Mesenchymal stem cell (in vitro differentiated cells and primary cell): ENCODE results near the gene P2RY2.

ENCODE experiments used
- DNase-seq: peaks from one replicate; pipeline ENCODE4 v3.0.0-alpha.2; 2013
- H2AFZ ChIP-seq: one replicate; pipeline ENCODE4 v1.6.1; 2013; ENCODE audit warnings: low read depth, mild to moderate bottlenecking, control low read depth, inconsistent platforms, low read length, moderate library complexity
- H2AK5ac ChIP-seq: 2 replicates; pipeline ENCODE4 v1.6.1; 2013; ENCODE audit warnings: low read length, moderate library complexity, mild to moderate bottlenecking, inconsistent platforms; ENCODE audit not compliant: severe bottlenecking
- H2BK120ac ChIP-seq: one replicate; pipeline ENCODE4 v1.6.1; 2013; ENCODE audit warnings: low read depth, mild to moderate bottlenecking, inconsistent platforms, low read length, moderate library complexity
- H2BK12ac ChIP-seq, 2 experiments: one replicate each; pipeline ENCODE4 v1.6.1; 2013; ENCODE audit warnings: inconsistent platforms in 2 of 2, low read length in 2 of 2, mild to moderate bottlenecking in 2 of 2, moderate library complexity in 2 of 2, control low read depth in 1 of 2
- H2BK15ac ChIP-seq: one replicate; pipeline ENCODE4 v1.6.1; 2013; ENCODE audit warnings: mild to moderate bottlenecking, low read depth, inconsistent platforms; ENCODE audit not compliant: poor library complexity, severe bottlenecking
- H2BK5ac ChIP-seq: 2 replicates; pipeline ENCODE4 v1.6.1; 2013; ENCODE audit warnings: low read depth, mild to moderate bottlenecking, low read length, control low read depth, inconsistent platforms; ENCODE audit not compliant: poor library complexity, severe bottlenecking
- H3K14ac ChIP-seq, 2 experiments: one replicate each; pipeline ENCODE4 v1.6.1; 2013; ENCODE audit warnings: inconsistent platforms in 2 of 2, low read length in 2 of 2, control low read depth in 1 of 2, mild to moderate bottlenecking in 1 of 2, moderate library complexity in 1 of 2
- H3K18ac ChIP-seq, 2 experiments: one replicate each; pipeline ENCODE4 v1.6.1; 2013; ENCODE audit warnings: inconsistent platforms in 2 of 2, low read length in 2 of 2, control low read depth in 1 of 2, low read depth in 1 of 2, mild to moderate bottlenecking in 1 of 2
- H3K23ac ChIP-seq, 2 experiments: one replicate each; pipeline ENCODE4 v1.6.1; 2013; ENCODE audit warnings: inconsistent platforms in 2 of 2, low read length in 2 of 2, mild to moderate bottlenecking in 2 of 2, moderate library complexity in 2 of 2, control low read depth in 1 of 2
- H3K27ac ChIP-seq: 2 replicates; pipeline ENCODE4 v1.5.1; 2013; ENCODE audit warnings: mild to moderate bottlenecking, moderate library complexity, low read length, control low read depth, inconsistent platforms; ENCODE audit not compliant: poor library complexity, severe bottlenecking
- H3K27me3 ChIP-seq, 2 experiments: 2 replicates each; pipeline versions ENCODE4 v1.6.1 to v1.7.0; 2013; ENCODE audit warnings: low read length in 2 of 2, mild to moderate bottlenecking in 2 of 2, moderate library complexity in 2 of 2, control low read depth in 1 of 2, inconsistent platforms in 1 of 2; ENCODE audit not compliant: control insufficient read depth in 1 of 2, insufficient read depth in 1 of 2
- H3K36me3 ChIP-seq, 2 experiments: 2 replicates each; pipeline versions ENCODE4 v1.6.1 to v1.7.0; 2013; ENCODE audit warnings: low read length in 2 of 2, control low read depth in 1 of 2, inconsistent platforms in 1 of 2, low read depth in 1 of 2, mild to moderate bottlenecking in 1 of 2; ENCODE audit not compliant: insufficient read depth in 2 of 2, control insufficient read depth in 1 of 2
- H3K4ac ChIP-seq, 2 experiments: one replicate each; pipeline ENCODE4 v1.6.1; 2013; ENCODE audit warnings: inconsistent platforms in 2 of 2, low read length in 2 of 2, mild to moderate bottlenecking in 2 of 2, moderate library complexity in 2 of 2, control low read depth in 1 of 2, low read depth in 1 of 2
- H3K4me1 ChIP-seq: 2 replicates; pipeline ENCODE4 v1.6.1; 2013; ENCODE audit warnings: low read depth, low read length, control low read depth; ENCODE audit not compliant: control insufficient read depth, insufficient read depth
- H3K4me2 ChIP-seq: 2 replicates; pipeline ENCODE4 v1.6.1; 2013; ENCODE audit warnings: low read length, mild to moderate bottlenecking, inconsistent platforms; ENCODE audit not compliant: poor library complexity, severe bottlenecking
- H3K4me3 ChIP-seq, 2 experiments: 2 replicates each; pipeline versions ENCODE4 v1.5.1 to v1.7.0; 2013; ENCODE audit warnings: low read length in 2 of 2, mild to moderate bottlenecking in 2 of 2, control low read depth in 1 of 2, low read depth in 1 of 2; ENCODE audit not compliant: insufficient read depth in 1 of 2
- H3K79me1 ChIP-seq: replicated peaks from 2 replicates; pipeline ENCODE4 v1.6.1; 2013; ENCODE audit warnings: mild to moderate bottlenecking, control low read depth, low read length, inconsistent platforms; ENCODE audit not compliant: poor library complexity, severe bottlenecking
- H3K9ac ChIP-seq: 2 replicates; pipeline ENCODE4 v1.7.0; 2013; ENCODE audit warnings: mild to moderate bottlenecking, low read length, moderate library complexity
- H3K9me3 ChIP-seq: 2 replicates; pipeline ENCODE4 v1.7.0; 2013; ENCODE audit warnings: mild to moderate bottlenecking, low read length; ENCODE audit not compliant: control insufficient read depth
- H4K8ac ChIP-seq: one replicate; pipeline ENCODE4 v1.6.1; 2013; ENCODE audit warnings: inconsistent platforms, mild to moderate bottlenecking, low read length, moderate library complexity
- H4K91ac ChIP-seq: one replicate; pipeline ENCODE4 v1.6.1; 2013; ENCODE audit warnings: mild to moderate bottlenecking, low read length, inconsistent platforms
- WGBS: methylation state at CpG from one replicate; pipeline ENCODE4 v1.1.7; 2013; ENCODE audit warnings: mixed read lengths; 5-methylcytosine and 5-hydroxymethylcytosine counted together

P2RY2 gene

GRCh38 chr11:73265853-73266645 is 48.0 kb downstream of the P2RY2 start:
- H2BK15ac ChIP-seq: no peak overlapping the region
- no peak overlapping the region for H2BK120ac ChIP-seq
- no peak overlapping the region for H3K9ac ChIP-seq
- H3K27ac ChIP-seq: no peak overlapping the region
- H2BK12ac ChIP-seq: no peak overlapping the region
- H2AK5ac ChIP-seq: no peak overlapping the region
- no peak overlapping the region for H3K23ac ChIP-seq
- H4K8ac ChIP-seq: no peak overlapping the region
- H3K18ac ChIP-seq: no peak overlapping the region
- no peaks in the 10 kb centered on the region for H3K36me3 ChIP-seq
- H3K4ac ChIP-seq: no peak overlapping the region
- WGBS: 76% methylated on average over 3 of the region's 3 CpGs
- H3K27me3 ChIP-seq: peaks cover 10 to 29% of the 10 kb centered on the region in 2 experiments
- H3K4me1 ChIP-seq: peaks cover 13% of the 10 kb centered on the region
- H3K9me3 ChIP-seq: no peaks in the 10 kb centered on the region
- H3K4me3 ChIP-seq: no peak overlapping the region
- no peak overlapping the region for H3K14ac ChIP-seq
- H2AFZ ChIP-seq: no peak overlapping the region
- H3K79me1 ChIP-seq: no peaks in the 10 kb centered on the region
- H3K4me2 ChIP-seq: no peak overlapping the region
- DNase-seq: no peak
- no peak overlapping the region for H4K91ac ChIP-seq
- H2BK5ac ChIP-seq: no peak overlapping the region

DNA sequence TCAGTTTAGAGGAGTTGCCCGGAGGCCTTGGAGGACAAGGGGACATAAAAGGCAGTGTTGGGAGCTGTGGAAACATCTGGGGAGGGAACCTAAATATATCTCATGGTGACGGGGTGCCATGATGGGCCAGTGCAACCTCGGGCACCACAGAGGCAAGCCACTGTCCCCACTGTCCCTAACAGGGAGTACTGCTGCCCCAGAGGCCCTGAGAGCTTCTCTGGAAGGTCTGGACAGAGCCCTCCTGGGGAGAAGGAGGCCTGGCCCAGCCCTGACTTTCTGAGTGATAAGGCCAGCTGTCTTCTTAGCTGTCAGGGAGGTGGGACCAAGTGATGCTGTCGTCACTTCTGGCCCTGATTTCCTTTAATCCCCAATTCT is 48.6 kb downstream of the P2RY2 start:
- Histone ChIP-seq H3K4ac (no peak overlapping the region), H3K9ac (no peak overlapping the region), H3K4me3 (no peak overlapping the region), H2BK5ac (no peak overlapping the region), H3K18ac (no peak overlapping the region), H3K23ac (no peak overlapping the region), H3K36me3 (no peaks in the 10 kb centered on the region), H3K14ac (no peak overlapping the region), H3K27ac (no peak overlapping the region), H2BK120ac (no peak overlapping the region), H4K8ac (no peak overlapping the region), H3K79me1 (no peaks in the 10 kb centered on the region), H2BK12ac (no peak overlapping the region), H4K91ac (no peak overlapping the region), H3K27me3 (peaks cover 10 to 29% of the 10 kb centered on the region in 2 experiments), H2BK15ac (no peak overlapping the region), H3K4me1 (peaks cover 13% of the 10 kb centered on the region), H2AK5ac (no peak overlapping the region), H3K9me3 (no peaks in the 10 kb centered on the region), H3K4me2 (no peak overlapping the region), H2AFZ (no peak overlapping the region)
- DNase-seq: no peak
- WGBS: 86% methylated on average over 4 of the region's 4 CpGs

DNA sequence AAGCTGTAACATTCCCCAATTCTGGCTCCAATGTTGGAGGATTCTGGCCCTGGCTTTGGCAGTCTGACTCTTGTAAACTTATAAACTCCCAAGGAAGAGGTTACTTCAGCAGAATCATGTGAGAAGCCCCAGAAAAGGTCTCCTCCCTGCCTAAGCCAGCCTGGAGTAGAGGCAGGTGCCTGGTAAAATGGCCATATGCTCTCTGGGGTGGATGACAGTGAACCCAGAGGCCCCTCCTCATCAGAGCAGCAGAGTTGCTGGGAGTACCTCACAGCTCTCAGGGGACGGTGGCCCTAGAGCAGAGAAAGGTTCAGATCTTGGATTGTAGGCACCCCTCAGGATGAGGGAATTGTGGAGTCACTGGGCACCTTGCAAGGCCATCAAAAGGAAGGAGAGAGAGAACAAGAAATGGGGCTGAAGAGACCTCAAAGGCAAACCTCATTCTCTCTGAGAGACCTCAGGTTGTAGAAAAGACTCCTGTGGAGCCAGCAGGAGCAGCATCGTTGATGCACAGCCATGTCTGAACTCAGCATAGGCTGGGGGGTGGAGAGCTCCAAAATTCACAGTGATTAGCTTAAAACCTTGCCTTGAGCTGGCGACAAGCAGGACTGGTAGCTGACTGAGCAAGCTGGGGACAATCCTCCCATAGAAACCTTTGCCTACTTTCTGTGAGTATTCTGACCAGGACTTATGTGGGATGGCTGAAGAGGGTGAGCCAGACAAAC is 49.2 kb downstream of the P2RY2 start:
- Histone ChIP-seq H2BK15ac (peak overlapping the region; percentile 17), H3K4me1 (peaks cover 16% of the 10 kb centered on the region), H3K4me2 (no peak overlapping the region), H3K18ac (no peak overlapping the region), H2AFZ (no peak overlapping the region), H2BK120ac (no peak overlapping the region), H3K9me3 (no peaks in the 10 kb centered on the region), H3K27ac (no peak overlapping the region), H3K23ac (no peak overlapping the region), H4K8ac (no peak overlapping the region), H2BK12ac (no peak overlapping the region), H3K79me1 (no peaks in the 10 kb centered on the region), H2AK5ac (no peak overlapping the region), H3K14ac (no peak overlapping the region), H3K4me3 (no peak overlapping the region), H2BK5ac (no peak overlapping the region), H3K27me3 (peaks cover 10 to 29% of the 10 kb centered on the region in 2 experiments), H4K91ac (no peak overlapping the region), H3K4ac (no peak overlapping the region), H3K36me3 (no peaks in the 10 kb centered on the region), H3K9ac (no peak overlapping the region)
- no peak for DNase-seq
- WGBS: 79% methylated on average over 3 of the region's 3 CpGs

DNA sequence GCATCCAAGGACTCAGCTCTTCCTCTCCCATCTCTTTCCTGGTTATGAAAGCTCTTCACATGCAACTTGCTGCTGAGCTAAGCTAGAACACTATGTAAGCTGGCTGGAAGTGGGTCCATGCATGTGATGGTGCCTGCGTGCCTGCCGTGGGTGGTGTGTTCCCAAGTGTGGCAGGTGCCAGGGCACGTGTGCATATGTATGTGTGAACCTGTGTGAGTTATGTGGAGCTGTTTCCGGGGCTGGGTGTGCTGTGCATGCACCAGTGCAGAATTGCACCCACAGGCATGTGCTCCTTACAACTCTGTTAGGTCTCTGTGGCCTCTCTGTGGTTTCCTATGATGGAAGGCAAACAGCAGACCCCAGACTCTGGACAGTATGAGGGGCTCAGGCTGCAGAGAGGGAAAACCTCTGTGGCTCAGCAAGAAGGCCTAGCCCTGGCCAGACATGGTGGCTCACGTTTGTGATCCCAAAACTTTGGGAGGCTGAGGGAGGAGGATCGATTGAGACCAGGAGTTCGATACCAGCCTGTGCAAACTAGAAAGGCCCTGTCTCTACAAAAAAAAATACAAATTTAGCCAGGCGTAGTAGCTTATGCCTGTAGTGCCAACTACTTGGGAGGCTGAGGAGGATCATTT is 49.9 kb downstream of the P2RY2 start:
- Histone ChIP-seq H3K27me3 (peaks cover 10 to 29% of the 10 kb centered on the region in 2 experiments), H2BK12ac (no peak overlapping the region), H3K79me1 (no peaks in the 10 kb centered on the region), H3K9ac (no peak overlapping the region), H3K18ac (no peak overlapping the region), H2AFZ (no peak overlapping the region), H4K91ac (no peak overlapping the region), H3K23ac (peak overlapping the region in 1 of 2 experiments; percentile 46), H3K4me2 (no peak overlapping the region), H2AK5ac (no peak overlapping the region), H3K9me3 (no peaks in the 10 kb centered on the region), H3K4me1 (peaks cover 16% of the 10 kb centered on the region), H3K4ac (no peak overlapping the region), H3K27ac (no peak overlapping the region), H2BK15ac (no peak overlapping the region), H2BK5ac (no peak overlapping the region), H3K36me3 (no peaks in the 10 kb centered on the region), H2BK120ac (no peak overlapping the region), H3K4me3 (no peak overlapping the region), H3K14ac (peak overlapping the region in 1 of 2 experiments; percentile 53), H4K8ac (no peak overlapping the region)
- WGBS: 87% methylated on average over 6 of the region's 8 CpGs
- no peak for DNase-seq
